SK-N-SH treated with all-trans-retinoic acid at 6 μM for 48 hours (cell line): ENCODE results near the gene CCDC180.

Source experiments
- ATAC-seq: fragments of 200-7000 bp; cut with Tn5 transposase; 3 replicates; pipeline ENCODE4 v1.9.1; 2020; ENCODE audit warnings: mild to moderate bottlenecking, moderate library complexity
- ARNTL ChIP-seq: fragments of 450-650 bp; formaldehyde crosslinking; IDR thresholded peaks from 2 replicates; pipeline ENCODE4 v1.5.0; 2020; ENCODE audit warnings: low read depth, mild to moderate bottlenecking, moderate library complexity, borderline replicate concordance
- BACH2 ChIP-seq: fragments of 250-450 bp; sonication (Bioruptor Pico); IDR thresholded peaks from 2 replicates; pipeline ENCODE4 v1.9.0; 2021; ENCODE audit warnings: mild to moderate bottlenecking, borderline replicate concordance
- CSDC2 ChIP-seq: fragments of 250-450 bp; sonication (Bioruptor Pico); IDR thresholded peaks from 2 replicates; pipeline ENCODE4 v1.5.0; 2020; ENCODE audit warnings: mild to moderate bottlenecking, moderate library complexity
- CSRNP3 ChIP-seq: fragments of 250-450 bp; sonication (Bioruptor Pico); IDR thresholded peaks from 2 replicates; pipeline ENCODE4 v1.5.1; 2021; ENCODE audit warnings: mild to moderate bottlenecking, moderate library complexity
- ESRRG ChIP-seq: fragments of 250-450 bp; sonication (Bioruptor Pico); IDR thresholded peaks from 2 replicates; pipeline ENCODE4 v1.6.1; 2021; ENCODE audit warnings: mild to moderate bottlenecking
- GLIS3 ChIP-seq: fragments of 250-450 bp; sonication (Bioruptor Pico); IDR thresholded peaks from 2 replicates; pipeline ENCODE4 v1.5.0; 2020; ENCODE audit warnings: mild to moderate bottlenecking, moderate library complexity
- ISL1 ChIP-seq: fragments of 250-450 bp; sonication (Bioruptor Pico); IDR thresholded peaks from 2 replicates; pipeline ENCODE4 v2.1.2; 2022; ENCODE audit warnings: mild to moderate bottlenecking, moderate library complexity
- OSR1 ChIP-seq: fragments of 250-450 bp; sonication (Bioruptor Pico); IDR thresholded peaks from 2 replicates; pipeline ENCODE4 v1.8.0; 2022; ENCODE audit warnings: moderate library complexity, mild to moderate bottlenecking, inconsistent platforms
- PATZ1 ChIP-seq: fragments of 250-450 bp; sonication (Bioruptor Pico); IDR thresholded peaks from 2 replicates; pipeline ENCODE4 v1.8.0; 2020; ENCODE audit warnings: mild to moderate bottlenecking, moderate library complexity, borderline replicate concordance
- POU6F1 ChIP-seq: fragments of 250-450 bp; sonication (Bioruptor Pico); IDR thresholded peaks from 2 replicates; pipeline ENCODE4 v1.8.0; 2021; ENCODE audit warnings: low read depth, mild to moderate bottlenecking, moderate library complexity, borderline replicate concordance
- PPARA ChIP-seq: fragments of 250-450 bp; sonication (Bioruptor Pico); IDR thresholded peaks from 2 replicates; pipeline ENCODE4 v1.5.0; 2020; ENCODE audit warnings: mild to moderate bottlenecking, borderline replicate concordance
- RARB ChIP-seq: fragments of 250-450 bp; sonication (Bioruptor Pico); IDR thresholded peaks from 2 replicates; pipeline ENCODE4 v1.8.0; 2021; ENCODE audit warnings: mild to moderate bottlenecking, moderate library complexity
- SNAI2 ChIP-seq: fragments of 250-450 bp; sonication (Bioruptor Pico); IDR thresholded peaks from 2 replicates; pipeline ENCODE4 v1.5.0; 2020; ENCODE audit warnings: mild to moderate bottlenecking, moderate library complexity
- TCF4 ChIP-seq: fragments of 250-450 bp; sonication (Bioruptor Pico); IDR thresholded peaks from 2 replicates; pipeline ENCODE4 v1.8.0; 2021; ENCODE audit warnings: mild to moderate bottlenecking, moderate library complexity, borderline replicate concordance
- TOX ChIP-seq: fragments of 250-450 bp; sonication (Bioruptor Pico); IDR thresholded peaks from 2 replicates; pipeline ENCODE4 v1.8.0; 2021; ENCODE audit warnings: mild to moderate bottlenecking, moderate library complexity, borderline replicate concordance
- TSHZ2 ChIP-seq: fragments of 250-450 bp; sonication (Bioruptor Pico); IDR thresholded peaks from 2 replicates; pipeline ENCODE4 v1.5.0; 2020; ENCODE audit warnings: mild to moderate bottlenecking, moderate library complexity
- ZC3H10 ChIP-seq: fragments of 250-450 bp; sonication (Bioruptor Pico); IDR thresholded peaks from 2 replicates; pipeline ENCODE4 v1.5.1; 2021; ENCODE audit warnings: mild to moderate bottlenecking, moderate library complexity
- ZFP3 ChIP-seq: fragments of 250-450 bp; sonication (Bioruptor Pico); IDR thresholded peaks from 2 replicates; pipeline ENCODE4 v1.5.0; 2020; ENCODE audit warnings: mild to moderate bottlenecking, moderate library complexity
- ZFP30 ChIP-seq: fragments of 450-650 bp; formaldehyde crosslinking; IDR thresholded peaks from 2 replicates; pipeline ENCODE4 v1.5.0; 2022; ENCODE audit warnings: mild to moderate bottlenecking, moderate library complexity
- ZNF565 ChIP-seq: fragments of 450-650 bp; formaldehyde crosslinking; conservative IDR thresholded peaks from 2 replicates; pipeline ENCODE4 v1.5.0; 2020; ENCODE audit warnings: low read depth, mild to moderate bottlenecking, moderate library complexity
- ZNF70 ChIP-seq: fragments of 450-650 bp; formaldehyde crosslinking; IDR thresholded peaks from 2 replicates; pipeline ENCODE4 v1.5.0; 2020; ENCODE audit warnings: mild to moderate bottlenecking, moderate library complexity
- ZNF8 ChIP-seq: fragments of 450-650 bp; formaldehyde crosslinking; IDR thresholded peaks from 2 replicates; pipeline ENCODE4 v1.5.0; 2020; ENCODE audit warnings: mild to moderate bottlenecking, moderate library complexity
- TF ChIP-seq, protein P1 (sequence below): fragments of 250-450 bp; sonication (Bioruptor Pico); IDR thresholded peaks from 2 replicates; pipeline ENCODE4 v1.5.1; 2020; ENCODE audit warnings: low read depth, mild to moderate bottlenecking, moderate library complexity

Gene CCDC180

DNA sequence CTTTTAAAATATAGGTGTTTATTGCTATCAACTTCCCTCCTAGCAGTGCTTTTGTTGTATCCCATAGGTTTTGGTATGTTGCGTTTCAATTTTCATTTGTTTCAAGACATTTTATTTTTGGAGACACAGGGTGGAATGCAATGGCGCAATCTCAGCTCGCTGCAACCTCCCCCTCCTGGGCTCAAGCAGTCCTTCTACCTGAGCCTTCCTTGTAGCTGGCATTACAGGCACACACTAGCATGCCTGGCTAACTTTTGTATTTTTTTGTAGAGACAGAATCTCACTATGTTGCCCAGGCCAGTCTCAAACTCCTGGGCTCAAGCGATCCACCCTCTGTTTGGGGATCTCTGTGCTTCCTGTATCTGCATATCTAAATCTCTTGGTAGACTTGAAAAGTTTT is 35.4 kb upstream of the CCDC180 start:
- no peak for TF ChIP-seq TOX (CRISPR knock-in tag)
- no peak for TF ChIP-seq ZFP30 (CRISPR knock-in tag)
- TF ChIP-seq ARNTL (CRISPR knock-in tag) = no peak
- no peak for TF ChIP-seq TCF4 (CRISPR knock-in tag)
- TF ChIP-seq, protein P1, sequence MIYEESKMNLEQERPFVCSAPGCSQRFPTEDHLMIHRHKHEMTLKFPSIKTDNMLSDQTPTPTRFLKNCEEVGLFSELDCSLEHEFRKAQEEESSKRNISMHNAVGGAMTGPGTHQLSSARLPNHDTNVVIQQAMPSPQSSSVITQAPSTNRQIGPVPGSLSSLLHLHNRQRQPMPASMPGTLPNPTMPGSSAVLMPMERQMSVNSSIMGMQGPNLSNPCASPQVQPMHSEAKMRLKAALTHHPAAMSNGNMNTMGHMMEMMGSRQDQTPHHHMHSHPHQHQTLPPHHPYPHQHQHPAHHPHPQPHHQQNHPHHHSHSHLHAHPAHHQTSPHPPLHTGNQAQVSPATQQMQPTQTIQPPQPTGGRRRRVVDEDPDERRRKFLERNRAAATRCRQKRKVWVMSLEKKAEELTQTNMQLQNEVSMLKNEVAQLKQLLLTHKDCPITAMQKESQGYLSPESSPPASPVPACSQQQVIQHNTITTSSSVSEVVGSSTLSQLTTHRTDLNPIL (CRISPR knock-in tag) = no peak
- TF ChIP-seq ZNF70 (CRISPR knock-in tag) = no peak
- TF ChIP-seq ZC3H10 = no peak
- no peak for TF ChIP-seq CSRNP3 (CRISPR knock-in tag)
- no peak for TF ChIP-seq ISL1 (CRISPR knock-in tag)
- TF ChIP-seq ZNF565 (CRISPR knock-in tag) = no peak
- TF ChIP-seq SNAI2 (CRISPR knock-in tag) = no peak
- ATAC-seq = no peak

DNA sequence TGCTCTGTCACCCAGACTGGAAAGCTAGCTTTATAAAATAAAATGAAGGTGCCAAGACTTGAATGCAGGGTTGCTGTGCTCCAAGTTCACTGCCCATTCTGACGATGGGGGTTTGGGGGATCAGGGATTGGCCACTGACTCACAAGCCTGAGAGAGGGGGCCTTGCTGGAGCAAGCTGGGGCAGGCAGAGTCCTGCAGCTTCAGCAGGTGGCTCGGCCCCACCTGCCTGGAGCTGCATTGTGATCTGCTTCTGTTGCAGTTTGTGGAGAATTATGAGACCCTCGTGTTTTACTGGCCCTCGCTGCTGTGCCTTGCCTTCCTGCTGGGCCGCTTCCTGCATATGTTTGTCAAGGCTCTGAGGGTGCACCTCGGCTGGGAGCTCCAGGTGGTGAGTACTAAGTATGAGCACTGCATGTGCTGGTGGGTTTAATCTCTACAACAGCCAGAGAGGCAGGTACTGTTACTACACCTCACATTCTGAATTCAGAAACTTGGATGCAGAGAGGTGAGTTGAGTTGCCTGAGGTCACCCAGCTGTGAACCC is 31.1 kb upstream of the CCDC180 start:
- ATAC-seq = no peak
- TF ChIP-seq TCF4 (CRISPR knock-in tag) (no peak), PATZ1 (CRISPR knock-in tag) (no peak), RARB (no peak), TOX (CRISPR knock-in tag) (no peak), BACH2 (CRISPR knock-in tag) (no peak), PPARA (CRISPR knock-in tag) (no peak), POU6F1 (no peak), ZFP3 (CRISPR knock-in tag) (no peak), ISL1 (CRISPR knock-in tag) (no peak), ARNTL (CRISPR knock-in tag) (no peak), CSDC2 (CRISPR knock-in tag) (no peak), ZNF565 (CRISPR knock-in tag) (no peak), ESRRG (no peak), OSR1 (CRISPR knock-in tag) (no peak), ZNF8 (no peak), ZC3H10 (no peak), GLIS3 (no peak), ZNF70 (CRISPR knock-in tag) (no peak), TSHZ2 (CRISPR knock-in tag) (no peak)
- TF ChIP-seq, all 23 proteins: peak for 0

GRCh38 chr9:97277953-97278352 is 29.5 kb upstream of the CCDC180 start:
- no peak for ATAC-seq
- TF ChIP-seq RARB (no peak), ISL1 (CRISPR knock-in tag) (no peak), TSHZ2 (CRISPR knock-in tag) (no peak), ZNF565 (CRISPR knock-in tag) (no peak), ARNTL (CRISPR knock-in tag) (no peak), ZNF8 (no peak), ZFP3 (CRISPR knock-in tag) (no peak), ZC3H10 (no peak)
- TF ChIP-seq, protein P1 (CRISPR knock-in tag) = no peak
